Measurements from ENCODE around the gene ZPR1.

GRCh38 chr11:116796548-116796947 is 8.7 kb upstream of the ZPR1 start:
- TF ChIP-seq EZH2 (IDR thresholded peaks at IDR 0.05; ENCODE audit: low read depth) = no peak
- TF ChIP-seq CTCF (conservative IDR thresholded peaks at IDR 0.05) = no peak

Data from PC-9 (cell line).